Transverse colon (tissue), 4 donors: ENCODE data around the gene CDC42BPG.

ENCODE experiments used
- CTCF ChIP-seq, 5 experiments: fragments of 200-600 bp in 3 of 5; fragments of 450-650 bp in 2 of 5; sonication (generic) in 3 of 5; IDR thresholded peaks; 1 replicate in 2 of 5; 2 replicates in 3 of 5; pipeline ENCODE4 v1.5.1; 2016 to 2017; ENCODE audit warnings: antibody characterized with exemption in 5 of 5, inconsistent platforms in 3 of 5, mild to moderate bottlenecking in 2 of 5, moderate library complexity in 1 of 5
- POLR2A ChIP-seq: fragments of 450-650 bp; IDR thresholded peaks from one replicate; pipeline ENCODE4 v1.6.1; 2016; ENCODE audit warnings: antibody characterized with exemption, mild to moderate bottlenecking, moderate library complexity
- POLR2AphosphoS5 ChIP-seq, 3 donors: sonication (generic); formaldehyde crosslinking; IDR thresholded peaks; one replicate each; pipeline ENCODE4 v1.6.1; 2016; ENCODE audit warnings: antibody characterized with exemption in 3 of 3

GRCh38 chr11:64826062-64826461, 18.4 kb downstream of the CDC42BPG start:
- TF ChIP-seq CTCF (IDR thresholded peaks at IDR 0.05) (no peak), POLR2A (no peak), POLR2AphosphoS5 (IDR thresholded peaks at IDR 0.05) (no peak)
